MM.1S (cell line): Measurements from ENCODE around the gene SUSD3.

ENCODE experiments used
- EZH2 ChIP-seq: fragments of 300-600 bp; sonication (generic); optimal IDR thresholded peaks from 2 replicates; pipeline ENCODE3; 2017; ENCODE audit warnings: low read depth, mild to moderate bottlenecking, antibody characterized with exemption, low read length, mixed read lengths
- TF ChIP-seq, protein P1 (sequence below): fragments of 300-600 bp; sonication (generic); IDR thresholded peaks from 2 replicates; pipeline ENCODE4 v1.5.1; 2016; ENCODE audit warnings: antibody characterized with exemption, low read length, mixed read lengths

DNA sequence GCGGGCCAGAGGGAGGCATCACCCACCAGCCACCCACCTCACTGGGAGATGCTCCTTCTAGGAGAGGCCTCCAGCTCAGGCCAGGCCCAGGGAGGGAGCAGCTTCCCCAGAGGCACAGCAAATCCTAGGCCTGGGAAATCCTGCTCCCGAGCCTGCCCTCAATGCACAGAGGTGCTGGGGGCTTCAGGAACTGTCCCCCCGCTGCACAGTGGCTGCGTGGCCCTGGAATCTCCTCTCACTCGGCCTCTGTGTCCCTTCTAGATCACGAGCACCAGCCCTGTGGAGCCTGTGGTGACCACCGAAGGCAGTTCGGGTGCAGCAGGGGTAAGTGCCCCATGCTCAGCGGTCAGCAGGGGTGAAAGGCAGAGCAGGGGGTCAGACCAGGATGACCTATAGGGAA is 36.4 kb upstream of the SUSD3 start:
- TF ChIP-seq, protein P1, sequence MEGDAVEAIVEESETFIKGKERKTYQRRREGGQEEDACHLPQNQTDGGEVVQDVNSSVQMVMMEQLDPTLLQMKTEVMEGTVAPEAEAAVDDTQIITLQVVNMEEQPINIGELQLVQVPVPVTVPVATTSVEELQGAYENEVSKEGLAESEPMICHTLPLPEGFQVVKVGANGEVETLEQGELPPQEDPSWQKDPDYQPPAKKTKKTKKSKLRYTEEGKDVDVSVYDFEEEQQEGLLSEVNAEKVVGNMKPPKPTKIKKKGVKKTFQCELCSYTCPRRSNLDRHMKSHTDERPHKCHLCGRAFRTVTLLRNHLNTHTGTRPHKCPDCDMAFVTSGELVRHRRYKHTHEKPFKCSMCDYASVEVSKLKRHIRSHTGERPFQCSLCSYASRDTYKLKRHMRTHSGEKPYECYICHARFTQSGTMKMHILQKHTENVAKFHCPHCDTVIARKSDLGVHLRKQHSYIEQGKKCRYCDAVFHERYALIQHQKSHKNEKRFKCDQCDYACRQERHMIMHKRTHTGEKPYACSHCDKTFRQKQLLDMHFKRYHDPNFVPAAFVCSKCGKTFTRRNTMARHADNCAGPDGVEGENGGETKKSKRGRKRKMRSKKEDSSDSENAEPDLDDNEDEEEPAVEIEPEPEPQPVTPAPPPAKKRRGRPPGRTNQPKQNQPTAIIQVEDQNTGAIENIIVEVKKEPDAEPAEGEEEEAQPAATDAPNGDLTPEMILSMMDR = no peak
- no peak for TF ChIP-seq EZH2
